ENCODE data around the gene NCOA3. TPM values are rescaled to one million over a fixed set of nuclear protein-coding genes. Genes with fewer than 3 reads are reported as not detected.

The NCOA3 gene
- total and polyA plus RNA-seq, 2 of the 8 experiments (the other 6 are each of a cell fraction or from before 2014, with no cell fraction given): 7.9 to 24.7 TPM

GRCh38 chr20:47611785-47612184 is 110.1 kb downstream of the NCOA3 start (continued):
- TF ChIP-seq CTBP2 (IDR thresholded peaks at IDR 0.05; ENCODE audit: borderline replicate concordance, insufficient read depth, insufficient read length, low read length): no peak
- no peak for TF ChIP-seq RNF2 (IDR thresholded peaks at IDR 0.05; ENCODE audit: borderline replicate concordance, low read depth, low read length, missing control alignments, poor library complexity, severe bottlenecking)
- no peak for TF ChIP-seq NANOG (IDR thresholded peaks at IDR 0.05; ENCODE audit: insufficient read depth, low read depth, low read length, poor library complexity, severe bottlenecking)
- TF ChIP-seq TBP (IDR thresholded peaks at IDR 0.05; ENCODE audit: low read depth, low read length): no peak
- TF ChIP-seq CHD2 (IDR thresholded peaks at IDR 0.05; ENCODE audit: low read length): no peak
- no peak for TF ChIP-seq TAF1 (IDR thresholded peaks at IDR 0.05; ENCODE audit: low read depth, low read length)
- no peak for TF ChIP-seq TEAD4 (IDR thresholded peaks at IDR 0.05; ENCODE audit: low read depth, low read length)
- TF ChIP-seq CHD1 (IDR thresholded peaks at IDR 0.05; ENCODE audit: low read depth, low read length): no peak
